NCI-H2107 treated with DMSO at 0.1 percent for 48 hours (cell line): Measurements from ENCODE around the gene PTPRN.
"Not testable (repeated sequence)": the region's sequence is repeated elsewhere in the genome, so short reads cannot be mapped to it uniquely, and the experiment has no call there.

Source experiments
- DNase-seq: peaks from one replicate; lab custom pipeline; 2025; ENCODE audit not compliant: unreplicated experiment; lab: John Stamatoyannopoulos, UW

The PTPRN gene

DNA sequence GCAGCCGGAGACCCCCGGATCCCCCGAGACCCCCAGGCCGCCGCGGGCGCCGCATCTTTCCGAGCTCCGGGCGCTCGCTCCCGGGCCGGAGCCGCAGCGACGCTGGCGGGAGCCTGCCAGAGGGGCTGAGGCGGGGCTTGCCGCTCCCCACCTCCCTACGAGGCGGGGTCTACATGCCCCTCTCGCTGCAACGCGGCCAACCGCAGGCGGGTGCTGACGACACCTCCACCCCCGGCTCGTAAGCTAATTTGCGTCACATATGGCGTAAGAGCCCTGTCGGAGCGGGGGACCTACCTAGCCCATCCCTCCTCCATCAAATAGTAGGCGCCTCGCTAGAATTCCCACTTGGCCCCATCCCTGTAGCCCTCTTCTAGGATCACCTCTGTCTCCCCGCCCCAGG is at the start of gene PTPRN:
Gene PTPRN, minus strand, starts transcription at position 124 of the 400 bp plus-strand sequence. Its CDS starts 69 bp downstream, at position 55.
- DNase-seq: no peak

DNA sequence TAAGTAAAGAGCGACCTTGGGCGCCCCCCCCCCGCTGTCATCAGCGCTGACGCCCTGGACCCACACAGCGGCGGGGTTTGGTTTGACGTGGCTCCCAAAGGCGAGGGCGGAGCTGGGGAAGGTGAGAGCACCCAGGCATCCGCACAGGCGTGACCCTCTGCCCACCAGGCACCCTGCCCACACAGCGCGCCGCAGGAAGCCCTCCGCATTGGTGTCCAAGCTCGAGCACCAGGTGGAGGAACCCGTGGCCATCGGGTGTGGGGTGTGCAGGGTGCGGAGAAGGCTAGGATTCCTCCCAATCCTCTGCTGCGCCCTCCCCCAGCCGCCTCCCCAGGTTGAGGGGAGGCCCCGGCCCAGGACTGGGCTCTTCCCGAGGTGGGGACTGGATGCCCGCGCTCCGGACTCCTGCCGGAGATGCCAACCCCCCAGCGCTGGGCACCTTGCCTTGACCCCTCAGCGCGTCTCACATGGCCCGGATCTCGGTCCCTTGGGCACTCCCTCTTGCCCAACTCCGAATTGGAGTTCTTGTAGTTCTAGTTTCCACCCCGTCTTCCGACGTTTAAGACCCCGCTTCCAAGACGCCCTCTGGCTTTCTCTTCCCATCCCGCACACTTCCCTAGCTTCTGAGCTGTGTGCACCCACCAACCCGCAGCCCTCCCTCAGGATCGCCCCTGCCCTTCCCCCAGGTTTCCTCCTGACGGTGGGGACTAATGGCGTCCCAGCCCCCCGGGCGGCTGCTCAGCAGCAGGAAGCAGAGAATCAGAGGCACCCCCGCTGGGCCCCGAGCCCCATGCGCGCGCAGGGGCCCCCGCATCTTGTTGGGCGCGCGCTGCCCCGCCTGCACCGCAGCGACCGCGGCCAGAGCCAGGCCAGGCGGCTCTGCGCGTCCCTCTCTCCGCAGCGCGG is 49.2 kb upstream of the PTPRN start:
- DNase-seq: no peak

DNA sequence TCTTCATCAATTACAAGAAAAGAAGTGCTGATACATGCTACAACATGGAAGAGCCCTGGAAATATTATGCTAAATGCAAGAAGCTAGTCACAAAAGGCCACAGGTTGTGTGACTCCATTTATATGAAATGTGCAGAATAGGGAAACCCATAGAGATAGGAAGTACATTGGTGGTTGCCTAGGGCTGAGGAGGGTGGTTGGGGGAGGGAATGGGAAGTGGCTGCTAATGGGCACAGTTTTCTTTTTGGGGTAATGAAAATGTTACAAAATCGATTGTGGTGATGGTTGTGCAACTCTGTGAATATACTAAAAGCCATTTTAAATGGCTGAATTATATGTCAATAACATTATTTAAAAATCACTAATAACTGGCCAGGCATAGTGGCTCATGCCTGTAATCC is 47.6 kb upstream of the PTPRN start:
- DNase-seq: no peak

DNA sequence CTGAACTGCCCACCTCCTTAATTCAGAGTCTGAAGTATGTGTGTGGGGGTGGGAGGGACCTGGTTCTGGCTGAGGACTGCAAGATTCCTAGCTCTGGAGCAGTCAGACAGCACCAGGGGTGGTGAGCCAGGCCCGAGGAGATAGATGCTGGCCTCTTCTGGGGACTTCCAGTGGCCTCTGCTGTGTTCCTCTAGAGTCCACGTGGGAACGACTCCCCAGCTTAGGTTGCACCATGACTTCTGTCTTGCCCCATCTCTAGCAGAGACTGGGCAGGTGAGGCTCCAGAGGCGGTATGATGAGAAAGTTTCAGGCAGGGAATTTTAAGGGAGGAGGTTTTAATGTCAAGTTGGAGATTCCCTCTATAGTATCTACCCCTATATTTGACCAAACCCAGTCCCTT is 45.4 kb upstream of the PTPRN start:
- DNase-seq: no peak

DNA sequence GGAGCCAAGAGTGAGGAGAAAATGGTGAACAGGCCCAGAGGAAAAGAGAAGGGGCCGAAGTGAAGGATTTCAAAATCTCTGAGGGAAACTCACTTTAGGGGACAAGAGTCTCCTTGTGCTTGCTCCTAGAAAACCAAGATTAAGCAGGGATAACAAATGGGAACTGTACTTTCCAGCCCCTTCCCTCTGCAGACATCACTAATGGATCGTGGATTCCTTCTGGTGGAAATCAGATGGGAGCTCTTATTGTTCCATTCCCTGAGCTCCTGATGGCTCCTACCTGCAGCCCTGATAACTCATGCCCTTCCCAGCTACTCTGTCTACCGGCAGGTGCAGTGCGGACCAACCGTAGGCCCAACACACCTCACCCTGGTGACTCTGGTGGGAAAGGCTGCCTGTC is 43.9 kb upstream of the PTPRN start:
- DNase-seq: no peak

- DNase-seq: peak; percentile 31
Measured at GRCh38 chr2:219352448-219353023, 43.3 kb upstream of the PTPRN start.

DNA sequence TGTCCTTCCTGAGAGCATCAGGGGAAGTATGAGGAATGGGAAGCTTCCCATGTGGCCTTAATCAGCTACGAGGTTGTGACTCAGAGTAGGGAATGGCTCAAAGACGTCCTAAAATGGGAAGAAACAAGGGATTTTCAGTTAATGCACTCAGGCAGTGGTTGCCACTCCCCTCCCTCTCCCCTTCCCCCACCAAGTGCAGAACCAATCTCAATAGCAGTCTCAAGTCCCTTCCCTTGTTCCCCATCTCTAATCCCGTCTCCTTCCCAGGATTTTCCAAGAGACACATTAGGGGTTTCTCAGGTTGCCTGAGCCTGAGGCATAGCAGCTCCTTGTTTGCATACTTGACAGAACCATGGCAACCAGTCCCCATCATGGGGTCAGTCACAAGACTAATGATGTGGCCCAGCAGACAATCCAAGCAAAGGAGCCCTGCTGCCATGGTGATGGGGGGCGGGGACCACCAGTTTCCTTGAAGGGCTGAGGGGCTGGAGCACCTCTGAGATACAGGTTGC is 41.6 kb upstream of the PTPRN start:
- no peak for DNase-seq

- no peak for DNase-seq
Measured at GRCh38 chr2:219350215-219350614, 41.0 kb upstream of the PTPRN start.

DNA sequence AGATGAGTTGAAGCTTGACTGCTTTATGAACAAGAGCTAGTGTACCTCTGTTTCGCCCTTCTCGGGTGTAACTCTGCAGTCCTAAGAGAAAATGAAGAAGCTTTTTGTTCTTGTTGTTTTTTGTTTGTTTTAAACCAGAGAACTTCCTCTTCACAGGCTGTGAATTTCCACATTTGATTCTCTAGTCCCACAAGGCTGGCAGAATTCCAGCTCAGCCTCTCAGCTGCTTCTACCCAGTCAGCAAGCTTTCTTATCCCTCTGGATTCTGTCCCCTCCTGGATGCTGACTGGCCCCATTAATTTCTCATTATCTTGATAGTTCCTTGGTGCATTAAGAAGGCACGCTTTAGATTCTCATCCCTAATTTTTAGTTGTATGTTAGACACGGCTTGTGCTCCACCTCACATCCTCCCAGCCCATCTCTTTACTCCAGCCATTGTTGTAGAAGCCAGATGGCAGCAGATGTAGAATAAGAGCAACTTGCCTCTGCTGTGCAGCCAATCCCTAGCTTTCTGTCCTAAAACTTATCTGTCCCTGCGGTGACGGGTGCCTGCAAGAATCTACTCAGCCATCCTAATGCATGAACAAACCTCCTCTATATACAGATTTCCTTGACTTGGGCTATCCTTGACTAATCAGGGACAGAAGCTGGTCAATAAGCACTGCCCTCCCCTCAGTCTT is 35.7 kb upstream of the PTPRN start:
- peak; percentile 42 for DNase-seq

- no peak for DNase-seq
Measured at GRCh38 chr2:219335373-219335786, 26.2 kb upstream of the PTPRN start.

- DNase-seq: no peak
Measured at GRCh38 chr2:219334076-219334475, 24.9 kb upstream of the PTPRN start.

DNA sequence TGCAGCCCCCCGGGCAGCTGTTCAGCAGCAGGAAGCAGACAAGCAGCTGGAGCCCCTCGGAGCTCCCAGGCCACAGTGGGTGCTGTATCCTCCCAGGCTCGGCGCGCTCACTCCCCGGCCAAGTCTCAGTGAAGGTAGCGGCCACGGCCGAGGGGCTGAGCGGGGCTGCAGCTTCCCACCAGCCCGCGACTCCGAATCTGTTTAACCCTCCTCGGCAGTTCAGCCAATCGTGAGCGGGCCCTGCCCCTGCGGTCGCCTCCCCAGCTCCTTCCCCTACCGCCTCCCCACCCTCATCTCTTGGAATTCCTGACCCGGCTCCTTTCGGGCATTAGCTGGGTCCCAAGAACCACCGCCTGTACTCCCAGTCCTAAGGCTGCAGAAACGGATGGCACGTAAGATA is 23.3 kb upstream of the PTPRN start, which contains the start of gene RESP18:
Gene RESP18, minus strand, starts transcription at position 203 of the 400 bp plus-strand sequence.
- DNase-seq: no peak

- DNase-seq: no peak
Measured at GRCh38 chr2:219331560-219332213, 22.5 kb upstream of the PTPRN start.

GRCh38 chr2:219327719-219328118 is 18.5 kb upstream of the PTPRN start:
- no peak for DNase-seq

GRCh38 chr2:219325657-219326315 is 16.6 kb upstream of the PTPRN start:
- no peak for DNase-seq

GRCh38 chr2:219325136-219325535 is 15.9 kb upstream of the PTPRN start:
- DNase-seq: no peak

DNA sequence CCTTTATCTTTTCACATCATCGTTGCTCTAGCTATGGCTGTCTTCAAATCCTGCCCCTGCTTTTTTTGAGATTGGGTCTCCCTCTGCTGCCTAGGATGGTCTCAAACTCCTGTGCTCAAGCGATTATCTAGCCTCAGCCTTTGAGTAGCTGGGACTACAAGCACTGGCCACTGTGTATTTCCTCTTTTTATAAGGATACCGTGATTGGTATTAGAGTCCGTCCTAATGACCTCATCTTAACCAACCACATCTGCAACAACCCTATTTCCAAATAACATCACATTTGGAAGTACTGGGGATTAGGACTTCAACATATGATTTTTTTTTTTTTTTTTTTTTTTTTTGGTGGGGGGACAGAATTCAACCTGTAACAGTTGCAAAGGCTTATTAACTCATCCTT is 14.2 kb upstream of the PTPRN start:
- DNase-seq: no peak

DNA sequence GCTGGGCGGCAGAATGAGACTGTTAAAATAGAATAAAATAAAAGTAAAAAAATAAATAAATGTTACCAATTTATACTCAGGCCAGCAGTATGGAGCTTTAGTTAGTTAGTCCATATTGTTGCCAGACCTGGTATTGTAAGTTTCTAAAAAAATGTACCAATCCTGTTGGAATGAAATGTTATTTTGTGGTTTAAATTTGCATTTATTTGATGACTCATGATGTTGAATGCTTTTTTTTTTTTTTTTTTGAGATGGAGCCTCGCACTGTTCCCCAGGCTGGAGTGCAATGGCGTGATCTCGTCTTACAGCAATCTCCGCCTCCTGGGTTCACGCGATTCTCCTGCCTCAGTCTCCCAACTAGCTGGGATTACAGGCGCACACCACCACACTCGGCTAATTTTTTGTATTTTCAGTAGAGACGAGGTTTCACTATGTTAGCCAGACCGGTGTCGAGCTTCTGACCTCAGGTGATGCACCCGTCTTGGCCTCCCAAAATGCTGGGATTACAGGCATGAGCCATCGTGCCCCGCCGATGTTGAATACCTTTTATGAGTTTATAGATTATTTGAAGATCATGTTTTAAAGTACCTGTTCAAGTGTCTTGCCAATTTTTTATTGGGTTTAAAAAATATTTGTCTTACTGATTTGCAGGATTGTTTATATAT is 5.7 kb upstream of the PTPRN start:
- no peak for DNase-seq

- DNase-seq: not testable (repeated sequence)
Measured at GRCh38 chr2:219312683-219313263, 3.6 kb upstream of the PTPRN start.
